GM12873 (cell line): ENCODE results near the gene LSM5.

Experiments used
- CTCF ChIP-seq: IDR thresholded peaks from 2 replicates; pipeline ENCODE4 v1.5.1; 2012; ENCODE audit warnings: low read depth, mild to moderate bottlenecking, moderate library complexity, low read length, control low read depth; ENCODE audit not compliant: insufficient read depth; ENCODE audit errors: missing control alignments

Gene LSM5

GRCh38 chr7:32470871-32471270 is 19.3 kb downstream of the LSM5 start:
- TF ChIP-seq CTCF: no peak

DNA sequence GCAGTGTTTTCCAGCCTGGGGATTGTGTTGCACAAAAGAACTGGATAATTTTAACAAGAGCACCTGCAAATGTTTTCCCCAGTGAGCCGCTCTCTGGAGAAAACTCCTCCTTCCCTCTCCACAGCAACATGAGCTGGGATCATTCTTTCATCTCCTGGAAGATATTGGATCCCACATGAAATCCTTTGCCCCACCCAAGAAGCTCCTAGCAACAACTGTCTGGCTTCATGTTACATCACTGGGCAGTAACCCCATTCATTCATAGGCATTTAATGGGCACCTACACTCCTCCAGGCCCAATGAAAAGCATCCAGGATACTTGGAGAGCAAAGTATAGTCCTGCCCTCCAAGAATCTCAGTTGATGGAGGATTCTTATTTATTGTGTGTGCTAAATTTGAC is 27.2 kb downstream of the LSM5 start:
- no peak for TF ChIP-seq CTCF

DNA sequence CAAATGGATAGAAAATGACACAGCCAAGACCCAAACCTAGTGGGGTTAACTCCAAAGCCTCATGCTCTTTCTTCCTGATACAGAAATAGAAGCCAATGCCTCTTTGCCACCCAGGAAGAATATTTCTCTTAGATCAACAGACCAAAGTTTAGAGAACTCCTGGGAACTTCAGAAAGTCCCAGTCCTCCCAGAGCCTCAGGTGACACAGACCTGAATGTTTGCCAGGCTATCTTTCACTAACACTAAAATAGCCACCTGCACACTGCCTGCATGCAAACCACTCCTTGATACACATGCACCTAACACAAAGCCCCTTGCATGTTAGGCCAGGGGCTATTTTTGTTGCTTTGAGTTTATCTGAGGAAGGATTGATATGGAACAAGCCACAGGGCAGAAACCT is 27.7 kb downstream of the LSM5 start:
- no peak for TF ChIP-seq CTCF

DNA sequence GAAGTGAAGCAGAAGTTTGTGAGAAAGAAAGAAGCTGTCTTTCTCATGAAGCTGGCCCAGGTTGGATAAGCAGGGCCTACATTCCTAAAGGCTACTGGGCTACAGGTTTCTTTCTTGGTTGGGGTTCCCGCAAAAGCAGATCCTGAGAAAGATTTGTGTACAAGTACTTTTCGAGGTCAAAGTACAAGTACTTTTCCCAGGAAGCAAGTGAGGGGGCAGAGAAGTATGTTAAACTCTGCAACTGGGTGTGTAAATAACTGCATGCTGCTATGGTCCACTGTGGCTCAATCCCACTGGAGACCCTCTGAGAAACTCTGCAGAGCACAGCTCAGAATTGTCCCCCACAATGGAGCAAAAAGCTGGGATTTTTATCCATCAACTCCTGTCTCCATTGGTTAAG is 28.7 kb downstream of the LSM5 start:
- no peak for TF ChIP-seq CTCF

DNA sequence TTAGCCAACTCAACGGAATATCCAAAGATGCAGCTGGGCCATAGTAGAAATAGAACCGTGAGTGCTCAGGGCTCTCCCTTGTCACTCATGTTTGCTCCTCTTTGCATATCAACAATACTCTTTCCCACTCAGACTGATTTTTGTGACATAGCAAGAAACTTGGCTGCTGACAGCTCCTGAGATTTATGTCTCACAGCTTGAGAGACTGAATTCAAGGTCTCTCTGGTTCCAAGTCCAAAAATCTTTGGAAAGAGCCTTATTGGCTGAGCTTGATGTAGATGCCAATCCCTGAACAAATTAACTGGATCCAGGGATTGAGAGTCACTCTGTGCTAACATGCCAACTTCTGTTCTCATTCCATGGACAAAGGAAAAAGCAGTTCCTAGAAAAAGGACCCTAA is 30.4 kb downstream of the LSM5 start:
- TF ChIP-seq CTCF: no peak

DNA sequence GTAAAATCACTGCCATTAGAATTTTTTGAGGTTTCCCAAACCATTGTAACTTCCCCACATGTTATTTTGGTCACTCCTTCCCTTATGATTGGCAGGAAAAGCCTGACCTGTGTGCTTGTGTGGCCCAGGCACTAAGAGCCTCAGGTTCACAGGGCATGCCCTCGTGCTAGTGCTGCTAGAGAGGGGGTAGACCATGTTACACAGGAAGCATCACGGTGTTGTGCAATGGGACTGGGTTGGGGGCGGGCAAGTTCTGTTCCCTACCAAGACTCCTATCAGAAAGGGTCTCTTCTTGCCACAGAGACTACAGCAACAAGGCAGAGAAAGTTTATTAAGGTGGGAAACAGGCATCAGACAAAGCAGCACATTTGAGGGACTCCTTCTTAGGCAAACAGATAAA is 32.2 kb downstream of the LSM5 start:
- no peak for TF ChIP-seq CTCF

DNA sequence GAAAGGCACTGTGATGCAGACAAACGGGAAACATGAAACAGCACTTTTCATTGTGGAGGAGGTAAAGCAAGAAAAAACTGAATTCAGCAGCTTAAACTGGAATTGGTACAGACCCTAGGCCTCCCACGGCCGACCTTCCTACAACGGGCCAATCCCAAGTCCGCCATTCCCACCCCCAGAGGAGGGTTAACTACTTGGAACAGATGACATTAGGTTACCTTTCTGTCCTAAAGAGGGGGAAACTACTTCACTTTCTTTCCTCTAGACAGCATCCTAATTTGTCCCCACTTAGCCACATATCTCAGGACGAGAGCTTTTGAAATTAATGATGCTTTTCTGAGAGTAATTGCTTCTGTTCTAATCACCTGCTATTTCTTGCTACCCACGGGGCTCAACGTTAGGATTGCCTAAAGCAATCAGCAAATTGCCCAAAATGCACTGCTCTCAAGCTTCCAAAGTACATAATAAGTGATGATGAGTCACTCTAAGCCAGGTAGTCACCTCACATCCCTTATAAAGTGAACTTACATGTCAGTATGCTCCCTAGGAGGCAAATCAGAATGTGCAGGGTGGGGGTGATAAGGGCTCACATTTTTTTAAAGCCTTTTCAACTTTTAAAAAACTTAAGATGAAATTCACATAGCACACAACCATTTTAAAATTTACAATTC is 36.7 kb downstream of the LSM5 start:
- TF ChIP-seq CTCF: no peak
